Panc1 (cell line): ENCODE results near the gene GRIK4. TPM values are rescaled to one million over a fixed set of nuclear protein-coding genes. Genes with fewer than 3 reads are reported as not detected.

Experiments
- ATAC-seq: fragments of 200-7000 bp; cut with Tn5 transposase; 2 replicates; pipeline ENCODE4 v1.9.1; 2020; ENCODE audit warnings: mild to moderate bottlenecking, moderate library complexity
- BruUV-seq: library from RNA; stranded (reverse); fragments of 400-500 nt; replicated peaks from 2 replicates; lab custom pipeline; 2021; lab: Mats Ljungman, UMichigan
- CTCF ChIA-PET: fragments of 300-600 bp; sonication (Branson Sonifier 250); formaldehyde crosslinking; loops from one replicate; lab custom pipeline; 2022; ENCODE audit warnings: antibody characterized with exemption; lab: Charles Lee
- POLR2A ChIA-PET: fragments of 300-600 bp; sonication (Branson Sonifier 250); formaldehyde crosslinking; loops from one replicate; lab custom pipeline; 2022; ENCODE audit warnings: antibody characterized with exemption; lab: Charles Lee
- DNase-seq: peaks from one replicate; pipeline ENCODE4 v3.0.0-alpha.2; 2010; ENCODE audit warnings: low read depth, low spot score
- H3K27ac ChIP-seq: 2 replicates; pipeline ENCODE4 v1.5.1; 2011; ENCODE audit warnings: mild to moderate bottlenecking, low read length, inconsistent platforms
- H3K27me3 ChIP-seq: fragments of 200-500 bp; sonication (Bioruptor generic); 2 replicates; pipeline ENCODE4 v1.6.0; 2014; ENCODE audit warnings: low read length, inconsistent platforms; ENCODE audit not compliant: control insufficient read depth, insufficient read depth
- H3K36me3 ChIP-seq: fragments of 200-500 bp; sonication (Bioruptor generic); 2 replicates; pipeline ENCODE4 v1.5.1; 2014; ENCODE audit warnings: inconsistent platforms, mild to moderate bottlenecking, low read length, moderate library complexity; ENCODE audit not compliant: control insufficient read depth, insufficient read depth
- H3K4me1 ChIP-seq: 2 replicates; pipeline ENCODE4 v1.5.1; 2011; ENCODE audit warnings: inconsistent platforms, mild to moderate bottlenecking, low read length, moderate library complexity; ENCODE audit not compliant: control insufficient read depth, insufficient read depth
- H3K4me3 ChIP-seq, 2 experiments: 2 replicates each; pipeline ENCODE4 v1.5.1; 2011 to 2012; ENCODE audit warnings: low read depth in 2 of 2, low read length in 2 of 2, mild to moderate bottlenecking in 2 of 2, inconsistent platforms in 1 of 2, moderate library complexity in 1 of 2
- H3K9me3 ChIP-seq: fragments of 200-500 bp; sonication (Bioruptor generic); 2 replicates; pipeline ENCODE4 v1.5.1; 2014; ENCODE audit warnings: low read depth, mild to moderate bottlenecking, inconsistent platforms, low read length, moderate library complexity; ENCODE audit not compliant: control insufficient read depth, insufficient read depth
- POLR2AphosphoS5 ChIP-seq: IDR thresholded peaks from 2 replicates; pipeline ENCODE4 v1.6.1; 2012; ENCODE audit warnings: mild to moderate bottlenecking, low read depth, low read length, moderate library complexity
- SIN3A ChIP-seq: IDR thresholded peaks from 2 replicates; pipeline ENCODE4 v1.6.1; 2012; ENCODE audit warnings: low read depth, mild to moderate bottlenecking, low read length, moderate library complexity, borderline replicate concordance; ENCODE audit not compliant: insufficient read depth
- TCF7L2 ChIP-seq: IDR thresholded peaks from 2 replicates; pipeline ENCODE4 v1.6.1; 2011; ENCODE audit warnings: mild to moderate bottlenecking, low read depth, low read length, inconsistent platforms
- in situ Hi-C: cut with HindIII; loops from 2 replicates; pipeline ENCODE4 v1.10.0; 2016; ENCODE audit warnings: low sequenced_read_pairs, low pct_unique_long_range_greater_than_20kb
- intact Hi-C: fragments of 100-400 bp; cut with micrococcal nuclease; formaldehyde crosslinking; loops from one replicate; pipeline ENCODE4 v1.10.0; 2022; ENCODE audit not compliant: unreplicated experiment
- total RNA-seq: library from RNA; stranded (reverse); gene quantifications from one replicate; pipeline ENCODE4 v1.2.1, GENCODE V29; 2021; ENCODE audit not compliant: unreplicated experiment
- TF ChIP-seq, protein P1 (sequence below), 2 experiments: IDR thresholded peaks; 2 replicates each; pipeline ENCODE4 v1.6.1; 2011 to 2012; ENCODE audit warnings: low read depth in 2 of 2, control low read depth in 1 of 2, low read length in 1 of 2, mild to moderate bottlenecking in 1 of 2, moderate library complexity in 1 of 2; ENCODE audit not compliant: insufficient read depth in 1 of 2
- TF ChIP-seq, protein P2 (sequence below): fragments of 450-650 bp; IDR thresholded peaks from 2 replicates; pipeline ENCODE4 v1.5.1; 2017; ENCODE audit warnings: mild to moderate bottlenecking

Gene GRIK4
- total RNA-seq, 1 experiment from 2014 or later = 0.62 TPM

DNA sequence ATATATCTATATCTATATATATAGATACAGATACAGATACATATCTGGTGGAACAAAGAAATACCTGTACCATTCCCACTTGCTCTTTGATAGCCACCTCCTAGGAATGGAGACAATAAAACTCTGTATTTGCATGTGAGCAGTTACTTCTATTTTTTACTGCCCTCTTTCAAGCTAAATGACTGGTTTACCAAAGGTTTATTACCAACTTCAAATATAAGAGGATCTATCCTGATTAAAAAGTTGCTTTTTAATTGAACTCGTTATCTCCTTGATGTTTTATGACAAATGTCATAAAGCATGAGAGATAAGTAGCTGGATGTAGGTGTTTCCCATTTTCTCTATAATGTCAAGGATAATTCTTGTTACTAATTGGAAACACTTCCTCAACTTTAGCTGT, 21.7 kb upstream of the GRIK4 start:
- POLR2A ChIA-PET = no interaction called here
- H3K27me3 ChIP-seq = no peaks in the 10 kb centered on the region
- intact Hi-C loops = no loop called here
- no peaks in the 10 kb centered on the region for H3K4me1 ChIP-seq
- peaks cover 9% of the 10 kb centered on the region for H3K36me3 ChIP-seq
- TF ChIP-seq SIN3A = no peak
- TF ChIP-seq, protein P1, sequence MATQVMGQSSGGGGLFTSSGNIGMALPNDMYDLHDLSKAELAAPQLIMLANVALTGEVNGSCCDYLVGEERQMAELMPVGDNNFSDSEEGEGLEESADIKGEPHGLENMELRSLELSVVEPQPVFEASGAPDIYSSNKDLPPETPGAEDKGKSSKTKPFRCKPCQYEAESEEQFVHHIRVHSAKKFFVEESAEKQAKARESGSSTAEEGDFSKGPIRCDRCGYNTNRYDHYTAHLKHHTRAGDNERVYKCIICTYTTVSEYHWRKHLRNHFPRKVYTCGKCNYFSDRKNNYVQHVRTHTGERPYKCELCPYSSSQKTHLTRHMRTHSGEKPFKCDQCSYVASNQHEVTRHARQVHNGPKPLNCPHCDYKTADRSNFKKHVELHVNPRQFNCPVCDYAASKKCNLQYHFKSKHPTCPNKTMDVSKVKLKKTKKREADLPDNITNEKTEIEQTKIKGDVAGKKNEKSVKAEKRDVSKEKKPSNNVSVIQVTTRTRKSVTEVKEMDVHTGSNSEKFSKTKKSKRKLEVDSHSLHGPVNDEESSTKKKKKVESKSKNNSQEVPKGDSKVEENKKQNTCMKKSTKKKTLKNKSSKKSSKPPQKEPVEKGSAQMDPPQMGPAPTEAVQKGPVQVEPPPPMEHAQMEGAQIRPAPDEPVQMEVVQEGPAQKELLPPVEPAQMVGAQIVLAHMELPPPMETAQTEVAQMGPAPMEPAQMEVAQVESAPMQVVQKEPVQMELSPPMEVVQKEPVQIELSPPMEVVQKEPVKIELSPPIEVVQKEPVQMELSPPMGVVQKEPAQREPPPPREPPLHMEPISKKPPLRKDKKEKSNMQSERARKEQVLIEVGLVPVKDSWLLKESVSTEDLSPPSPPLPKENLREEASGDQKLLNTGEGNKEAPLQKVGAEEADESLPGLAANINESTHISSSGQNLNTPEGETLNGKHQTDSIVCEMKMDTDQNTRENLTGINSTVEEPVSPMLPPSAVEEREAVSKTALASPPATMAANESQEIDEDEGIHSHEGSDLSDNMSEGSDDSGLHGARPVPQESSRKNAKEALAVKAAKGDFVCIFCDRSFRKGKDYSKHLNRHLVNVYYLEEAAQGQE (IDR thresholded peaks at IDR 0.05; ENCODE audit: insufficient read depth in 1 of 2, low read depth in 2 of 2, low read length in 1 of 2) = no peak
- no peak for TF ChIP-seq POLR2AphosphoS5
- no peak for TF ChIP-seq TCF7L2
- TF ChIP-seq, protein P2, sequence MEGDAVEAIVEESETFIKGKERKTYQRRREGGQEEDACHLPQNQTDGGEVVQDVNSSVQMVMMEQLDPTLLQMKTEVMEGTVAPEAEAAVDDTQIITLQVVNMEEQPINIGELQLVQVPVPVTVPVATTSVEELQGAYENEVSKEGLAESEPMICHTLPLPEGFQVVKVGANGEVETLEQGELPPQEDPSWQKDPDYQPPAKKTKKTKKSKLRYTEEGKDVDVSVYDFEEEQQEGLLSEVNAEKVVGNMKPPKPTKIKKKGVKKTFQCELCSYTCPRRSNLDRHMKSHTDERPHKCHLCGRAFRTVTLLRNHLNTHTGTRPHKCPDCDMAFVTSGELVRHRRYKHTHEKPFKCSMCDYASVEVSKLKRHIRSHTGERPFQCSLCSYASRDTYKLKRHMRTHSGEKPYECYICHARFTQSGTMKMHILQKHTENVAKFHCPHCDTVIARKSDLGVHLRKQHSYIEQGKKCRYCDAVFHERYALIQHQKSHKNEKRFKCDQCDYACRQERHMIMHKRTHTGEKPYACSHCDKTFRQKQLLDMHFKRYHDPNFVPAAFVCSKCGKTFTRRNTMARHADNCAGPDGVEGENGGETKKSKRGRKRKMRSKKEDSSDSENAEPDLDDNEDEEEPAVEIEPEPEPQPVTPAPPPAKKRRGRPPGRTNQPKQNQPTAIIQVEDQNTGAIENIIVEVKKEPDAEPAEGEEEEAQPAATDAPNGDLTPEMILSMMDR = no peak
- in situ Hi-C loops = no loop called here
- H3K9me3 ChIP-seq = no peaks in the 10 kb centered on the region
- no peak overlapping the region for H3K27ac ChIP-seq
- BruUV-seq = no TSS peak
- CTCF ChIA-PET = no interaction called here
- H3K4me3 ChIP-seq = no peak overlapping the region
- no peak for ATAC-seq
- no peak for DNase-seq

DNA sequence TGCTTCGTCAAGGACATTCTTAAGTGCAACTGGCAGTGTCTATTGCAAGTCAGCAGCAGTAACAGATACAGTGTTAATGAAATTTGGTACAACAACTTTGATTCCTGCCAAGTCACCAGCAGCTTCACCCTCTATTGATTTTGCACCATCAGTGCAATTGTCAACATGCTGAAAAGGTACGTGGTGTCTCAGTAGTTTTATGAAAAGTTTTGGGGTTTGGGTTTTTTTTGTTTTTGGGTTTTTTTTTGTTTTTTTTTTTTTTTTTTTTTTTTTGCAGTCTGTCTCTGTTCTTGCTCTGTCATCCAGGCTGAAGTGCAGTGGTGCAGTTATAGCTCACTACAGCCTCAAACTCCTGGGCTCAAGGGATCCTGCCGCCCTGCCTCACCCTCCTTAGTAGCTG, 19.1 kb upstream of the GRIK4 start:
- Histone ChIP-seq H3K27ac (no peak overlapping the region), H3K36me3 (no peaks in the 10 kb centered on the region), H3K4me3 (no peak overlapping the region), H3K4me1 (no peaks in the 10 kb centered on the region), H3K9me3 (no peaks in the 10 kb centered on the region), H3K27me3 (no peaks in the 10 kb centered on the region)
- no peak for TF ChIP-seq POLR2AphosphoS5
- TF ChIP-seq, protein P2 = no peak
- TF ChIP-seq SIN3A = no peak
- TF ChIP-seq, protein P1 (IDR thresholded peaks at IDR 0.05; ENCODE audit: insufficient read depth in 1 of 2, low read depth in 2 of 2, low read length in 1 of 2) = no peak
- TF ChIP-seq TCF7L2 = no peak
- BruUV-seq = no TSS peak
- in situ Hi-C loops (no loop called here), intact Hi-C loops (no loop called here)
- ChIA-PET POLR2A (interaction anchor here (0.6 kb wide), 1 partner anchor 150 kb away, joined by 4 read pairs; no protein-coding TSS in a partner anchor), CTCF (no interaction called here)
- no peak for DNase-seq
- ATAC-seq = no peak
